ENCODE results near the gene UPP1. TPM values are rescaled to one million over a fixed set of nuclear protein-coding genes. Genes with fewer than 3 reads are reported as not detected.

Gene UPP1
- 61.0 TPM for total RNA-seq
- long read RNA-seq, transcript UPP1-203 (9 exons, 1,375 nt) = minor isoform, 7 of 37 reads
- long read RNA-seq, transcript UPP1-202 (6 exons, 955 nt) = major isoform, 9 of 37 reads
- long read RNA-seq, transcript UPP1-212 (3 exons, 2,782 nt) = minor isoform, 5 of 37 reads
- long read RNA-seq, partial matches to known transcripts = 8 of 37 reads
- long read RNA-seq, other reads (novel, unspliced or antisense) = 8 of 37 reads

- peak within 1 kb of the TSS; percentile 93 for H3K4me3 ChIP-seq
- no peak for TF ChIP-seq CTCF (IDR thresholded peaks at IDR 0.05)
- peaks cover 37% of the 10 kb centered on the region for H3K36me3 ChIP-seq
- H3K9me3 ChIP-seq = no peaks in the 10 kb centered on the region
- H3K27ac ChIP-seq = peak within 1 kb of the TSS; percentile 95
- intact Hi-C loops (cut with DNase I) = no loop called here
- DNase-seq (peak; percentile 98), ATAC-seq (peak; percentile 92 to 96)
- peaks cover 78% of the 10 kb centered on the region for H3K4me1 ChIP-seq
- H3K27me3 ChIP-seq (ENCODE audit: low read depth) = no peaks in the 10 kb centered on the region
Observed at GRCh38 chr7:48089046-48090003, at the start of gene UPP1. Gene UPP1 (plus strand): TSS chr7:48089265. CDS start chr7:48094784, 5,519 bp downstream.

- Histone ChIP-seq H3K27ac (no peak overlapping the region), H3K36me3 (no peaks in the 10 kb centered on the region), H3K9me3 (no peaks in the 10 kb centered on the region), H3K27me3 (ENCODE audit: low read depth) (peaks cover 12% of the 10 kb centered on the region), H3K4me1 (peaks cover 2% of the 10 kb centered on the region), H3K4me3 (no peak overlapping the region)
- TF ChIP-seq CTCF (IDR thresholded peaks at IDR 0.05) = no peak
- ATAC-seq (no peak), DNase-seq (no peak)
- intact Hi-C loops (cut with DNase I) = no loop called here
Observed at GRCh38 chr7:48040944-48041652, 48.0 kb upstream of the UPP1 start.

GRCh38 chr7:48041653-48041970 lies 47.5 kb upstream of the UPP1 start:
- TF ChIP-seq CTCF (IDR thresholded peaks at IDR 0.05) = no peak
- ATAC-seq = no peak
- no peaks in the 10 kb centered on the region for H3K4me1 ChIP-seq
- no peaks in the 10 kb centered on the region for H3K9me3 ChIP-seq
- no peak overlapping the region for H3K27ac ChIP-seq
- intact Hi-C loops (cut with DNase I) = no loop called here
- no peak for DNase-seq
- no peak overlapping the region for H3K4me3 ChIP-seq
- H3K27me3 ChIP-seq (ENCODE audit: low read depth) = peaks cover 7% of the 10 kb centered on the region
- no peaks in the 10 kb centered on the region for H3K36me3 ChIP-seq

GRCh38 chr7:48042216-48042615 lies 46.8 kb upstream of the UPP1 start:
- H3K4me3 ChIP-seq = no peak overlapping the region
- DNase-seq = no peak

More at GRCh38 chr7:48042216-48042615, 46.8 kb upstream of the UPP1 start:
- no peak for TF ChIP-seq CTCF (IDR thresholded peaks at IDR 0.05)
- Histone ChIP-seq H3K36me3 (no peaks in the 10 kb centered on the region), H3K27me3 (ENCODE audit: low read depth) (peaks cover under 1% of the 10 kb centered on the region), H3K27ac (no peak overlapping the region), H3K4me1 (no peaks in the 10 kb centered on the region), H3K9me3 (no peaks in the 10 kb centered on the region)
- no peak for ATAC-seq
- intact Hi-C loops (cut with DNase I) = no loop called here
